Measurements from ENCODE around the gene KYAT1. TPM values are rescaled to one million over a fixed set of nuclear protein-coding genes. Genes with fewer than 3 reads are reported as not detected.

Gene KYAT1
- total RNA-seq, 1 experiment from 2014 or later, result 34.1 TPM

DNA sequence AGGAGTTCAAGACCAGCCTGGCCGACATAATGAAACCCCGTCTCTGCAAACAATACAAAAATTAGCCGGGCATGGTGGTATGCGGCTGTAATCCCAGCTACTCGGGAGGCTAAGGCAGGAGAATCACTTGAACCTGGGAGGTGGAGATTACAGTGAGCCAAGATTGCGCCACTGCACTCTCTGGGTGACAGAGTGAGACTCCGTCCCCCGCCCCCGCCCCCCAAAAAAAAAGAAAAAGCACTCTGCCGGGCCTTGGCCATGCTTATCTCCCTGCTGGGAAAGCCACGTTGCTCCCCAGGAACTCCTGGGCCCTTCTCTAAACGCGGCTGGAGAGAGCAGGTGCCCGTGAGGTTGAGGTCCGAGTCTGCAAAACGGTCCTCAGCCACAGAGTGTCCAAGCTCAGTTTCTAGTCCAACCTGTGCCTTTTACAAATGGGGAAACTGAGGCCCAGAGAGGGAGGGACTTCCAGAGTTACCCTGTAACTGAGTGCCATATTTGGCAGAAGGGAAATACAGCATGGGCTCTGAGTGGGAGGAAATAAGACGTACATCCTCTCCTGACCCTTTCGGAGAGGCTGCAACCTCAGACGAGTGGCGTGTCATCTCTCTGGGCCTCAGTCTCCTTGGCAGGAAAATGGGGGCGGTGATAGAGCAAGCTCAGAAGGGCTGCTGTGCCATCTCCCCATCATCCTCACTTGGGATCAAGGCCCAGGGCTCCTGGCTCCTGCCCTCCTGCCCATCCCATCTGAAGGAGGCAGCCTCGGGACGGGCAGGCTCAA is 32.4 kb upstream of the KYAT1 start:
- POLR2A ChIA-PET, result no interaction called here

GRCh38 chr9:128913048-128913900 is 31.5 kb upstream of the KYAT1 start:
- CTCF ChIA-PET, result interaction anchor here (1.6 kb wide), 1 partner anchor 14 kb away, joined by 6 read pairs; no protein-coding TSS in a partner anchor
- Mint-ChIP-seq H3K4me3 (no peak overlapping the region), H3K4me1 (peaks cover 24% of the 10 kb centered on the region), H3K27me3 (ENCODE audit: low read depth) (no peaks in the 10 kb centered on the region; the same call in 1 of the 2 replicates), H3K27ac (peak overlapping the region; percentile 96), H3K36me3 (peaks cover 43% of the 10 kb centered on the region), H3K9me3 (no peaks in the 10 kb centered on the region)
- DNase-seq (ENCODE audit: low spot score), result no peak
- no peak for ATAC-seq
- POLR2A ChIA-PET, result interaction anchor here (1.1 to 1.4 kb wide), 2 partner anchors 18 to 25 kb away, joined by 3 read pairs; no protein-coding TSS in a partner anchor
- no peak for TF ChIP-seq FOXP4 (CRISPR knock-in tag; IDR thresholded peaks at IDR 0.05)
- TF ChIP-seq, protein P1, sequence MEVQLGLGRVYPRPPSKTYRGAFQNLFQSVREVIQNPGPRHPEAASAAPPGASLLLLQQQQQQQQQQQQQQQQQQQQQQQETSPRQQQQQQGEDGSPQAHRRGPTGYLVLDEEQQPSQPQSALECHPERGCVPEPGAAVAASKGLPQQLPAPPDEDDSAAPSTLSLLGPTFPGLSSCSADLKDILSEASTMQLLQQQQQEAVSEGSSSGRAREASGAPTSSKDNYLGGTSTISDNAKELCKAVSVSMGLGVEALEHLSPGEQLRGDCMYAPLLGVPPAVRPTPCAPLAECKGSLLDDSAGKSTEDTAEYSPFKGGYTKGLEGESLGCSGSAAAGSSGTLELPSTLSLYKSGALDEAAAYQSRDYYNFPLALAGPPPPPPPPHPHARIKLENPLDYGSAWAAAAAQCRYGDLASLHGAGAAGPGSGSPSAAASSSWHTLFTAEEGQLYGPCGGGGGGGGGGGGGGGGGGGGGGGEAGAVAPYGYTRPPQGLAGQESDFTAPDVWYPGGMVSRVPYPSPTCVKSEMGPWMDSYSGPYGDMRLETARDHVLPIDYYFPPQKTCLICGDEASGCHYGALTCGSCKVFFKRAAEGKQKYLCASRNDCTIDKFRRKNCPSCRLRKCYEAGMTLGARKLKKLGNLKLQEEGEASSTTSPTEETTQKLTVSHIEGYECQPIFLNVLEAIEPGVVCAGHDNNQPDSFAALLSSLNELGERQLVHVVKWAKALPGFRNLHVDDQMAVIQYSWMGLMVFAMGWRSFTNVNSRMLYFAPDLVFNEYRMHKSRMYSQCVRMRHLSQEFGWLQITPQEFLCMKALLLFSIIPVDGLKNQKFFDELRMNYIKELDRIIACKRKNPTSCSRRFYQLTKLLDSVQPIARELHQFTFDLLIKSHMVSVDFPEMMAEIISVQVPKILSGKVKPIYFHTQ (CRISPR knock-in tag; IDR thresholded peaks at IDR 0.05), result no peak
- no peak for TF ChIP-seq NR3C1 (CRISPR knock-in tag; conservative IDR thresholded peaks at IDR 0.05; ENCODE audit: low read depth)
- no peak for TF ChIP-seq ATF1 (CRISPR knock-in tag; IDR thresholded peaks at IDR 0.05)
- TF ChIP-seq, protein P2, sequence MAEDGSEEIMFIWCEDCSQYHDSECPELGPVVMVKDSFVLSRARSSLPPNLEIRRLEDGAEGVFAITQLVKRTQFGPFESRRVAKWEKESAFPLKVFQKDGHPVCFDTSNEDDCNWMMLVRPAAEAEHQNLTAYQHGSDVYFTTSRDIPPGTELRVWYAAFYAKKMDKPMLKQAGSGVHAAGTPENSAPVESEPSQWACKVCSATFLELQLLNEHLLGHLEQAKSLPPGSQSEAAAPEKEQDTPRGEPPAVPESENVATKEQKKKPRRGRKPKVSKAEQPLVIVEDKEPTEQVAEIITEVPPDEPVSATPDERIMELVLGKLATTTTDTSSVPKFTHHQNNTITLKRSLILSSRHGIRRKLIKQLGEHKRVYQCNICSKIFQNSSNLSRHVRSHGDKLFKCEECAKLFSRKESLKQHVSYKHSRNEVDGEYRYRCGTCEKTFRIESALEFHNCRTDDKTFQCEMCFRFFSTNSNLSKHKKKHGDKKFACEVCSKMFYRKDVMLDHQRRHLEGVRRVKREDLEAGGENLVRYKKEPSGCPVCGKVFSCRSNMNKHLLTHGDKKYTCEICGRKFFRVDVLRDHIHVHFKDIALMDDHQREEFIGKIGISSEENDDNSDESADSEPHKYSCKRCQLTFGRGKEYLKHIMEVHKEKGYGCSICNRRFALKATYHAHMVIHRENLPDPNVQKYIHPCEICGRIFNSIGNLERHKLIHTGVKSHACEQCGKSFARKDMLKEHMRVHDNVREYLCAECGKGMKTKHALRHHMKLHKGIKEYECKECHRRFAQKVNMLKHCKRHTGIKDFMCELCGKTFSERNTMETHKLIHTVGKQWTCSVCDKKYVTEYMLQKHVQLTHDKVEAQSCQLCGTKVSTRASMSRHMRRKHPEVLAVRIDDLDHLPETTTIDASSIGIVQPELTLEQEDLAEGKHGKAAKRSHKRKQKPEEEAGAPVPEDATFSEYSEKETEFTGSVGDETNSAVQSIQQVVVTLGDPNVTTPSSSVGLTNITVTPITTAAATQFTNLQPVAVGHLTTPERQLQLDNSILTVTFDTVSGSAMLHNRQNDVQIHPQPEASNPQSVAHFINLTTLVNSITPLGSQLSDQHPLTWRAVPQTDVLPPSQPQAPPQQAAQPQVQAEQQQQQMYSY (CRISPR knock-in tag; IDR thresholded peaks at IDR 0.05), result no peak

More for the DNA sequence above, 32.4 kb upstream of the KYAT1 start:
- no peak overlapping the region for H3K27ac Mint-ChIP-seq
- H3K36me3 Mint-ChIP-seq, result peaks cover 39% of the 10 kb centered on the region
- H3K27me3 Mint-ChIP-seq (ENCODE audit: low read depth), result no peaks in the 10 kb centered on the region; the same call in 1 of the 2 replicates
- H3K9me3 Mint-ChIP-seq, result no peaks in the 10 kb centered on the region
- DNase-seq (ENCODE audit: low spot score) (no peak), ATAC-seq (no peak)
- TF ChIP-seq, protein P3, sequence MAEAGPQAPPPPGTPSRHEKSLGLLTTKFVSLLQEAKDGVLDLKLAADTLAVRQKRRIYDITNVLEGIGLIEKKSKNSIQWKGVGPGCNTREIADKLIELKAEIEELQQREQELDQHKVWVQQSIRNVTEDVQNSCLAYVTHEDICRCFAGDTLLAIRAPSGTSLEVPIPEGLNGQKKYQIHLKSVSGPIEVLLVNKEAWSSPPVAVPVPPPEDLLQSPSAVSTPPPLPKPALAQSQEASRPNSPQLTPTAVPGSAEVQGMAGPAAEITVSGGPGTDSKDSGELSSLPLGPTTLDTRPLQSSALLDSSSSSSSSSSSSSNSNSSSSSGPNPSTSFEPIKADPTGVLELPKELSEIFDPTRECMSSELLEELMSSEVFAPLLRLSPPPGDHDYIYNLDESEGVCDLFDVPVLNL (CRISPR knock-in tag; IDR thresholded peaks at IDR 0.05; ENCODE audit: borderline replicate concordance, low read depth), result no peak
- TF ChIP-seq, protein P4, sequence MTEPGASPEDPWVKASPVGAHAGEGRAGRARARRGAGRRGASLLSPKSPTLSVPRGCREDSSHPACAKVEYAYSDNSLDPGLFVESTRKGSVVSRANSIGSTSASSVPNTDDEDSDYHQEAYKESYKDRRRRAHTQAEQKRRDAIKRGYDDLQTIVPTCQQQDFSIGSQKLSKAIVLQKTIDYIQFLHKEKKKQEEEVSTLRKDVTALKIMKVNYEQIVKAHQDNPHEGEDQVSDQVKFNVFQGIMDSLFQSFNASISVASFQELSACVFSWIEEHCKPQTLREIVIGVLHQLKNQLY (CRISPR knock-in tag; IDR thresholded peaks at IDR 0.05), result no peak
- TF ChIP-seq JAZF1 (CRISPR knock-in tag; IDR thresholded peaks at IDR 0.05), result no peak
- no peak for TF ChIP-seq CBFB (CRISPR knock-in tag; IDR thresholded peaks at IDR 0.05; ENCODE audit: low read depth)
- no peak for TF ChIP-seq FOXP1 (CRISPR knock-in tag; IDR thresholded peaks at IDR 0.05; ENCODE audit: borderline replicate concordance)
- no peak for TF ChIP-seq ZNF121 (CRISPR knock-in tag; IDR thresholded peaks at IDR 0.05)
- TF ChIP-seq ZNF232 (CRISPR knock-in tag; IDR thresholded peaks at IDR 0.05), result no peak
- TF ChIP-seq CREM (CRISPR knock-in tag; IDR thresholded peaks at IDR 0.05), result no peak
- no peak for TF ChIP-seq NFYB (CRISPR knock-in tag; conservative IDR thresholded peaks at IDR 0.05; ENCODE audit: low read depth)
- no peak for TF ChIP-seq ZNF317 (CRISPR knock-in tag; IDR thresholded peaks at IDR 0.05; ENCODE audit: borderline replicate concordance, low read depth)
- TF ChIP-seq ZNF219 (CRISPR knock-in tag; IDR thresholded peaks at IDR 0.05; ENCODE audit: borderline replicate concordance), result no peak
- TF ChIP-seq GABPB1 (CRISPR knock-in tag; IDR thresholded peaks at IDR 0.05), result no peak
- no peak for TF ChIP-seq STAT6 (CRISPR knock-in tag; conservative IDR thresholded peaks at IDR 0.05; ENCODE audit: low read depth)
- TF ChIP-seq SMAD3 (CRISPR knock-in tag; IDR thresholded peaks at IDR 0.05; ENCODE audit: borderline replicate concordance), result no peak
- TF ChIP-seq FOXK1 (CRISPR knock-in tag; IDR thresholded peaks at IDR 0.05), result no peak
- TF ChIP-seq RORB (CRISPR knock-in tag; IDR thresholded peaks at IDR 0.05), result no peak
- TF ChIP-seq PRRX2 (CRISPR knock-in tag; IDR thresholded peaks at IDR 0.05), result no peak
- no peak overlapping the region for H3K4me3 Mint-ChIP-seq
- peaks cover 24% of the 10 kb centered on the region for H3K4me1 Mint-ChIP-seq
- CTCF ChIA-PET, result interaction anchor here (1.6 kb wide), 1 partner anchor 13 kb away, joined by 6 read pairs; no protein-coding TSS in a partner anchor
